LNCaP clone FGC (cell line): ENCODE data around the gene NEK6.

Experiments
- DNase-seq: peaks from one replicate; pipeline ENCODE4 v3.0.0-alpha.2; 2011; ENCODE audit warnings: low read depth
- H3K4me3 ChIP-seq: 2 replicates; pipeline ENCODE4 v1.5.1; 2011; ENCODE audit warnings: mild to moderate bottlenecking, low read depth, low read length, control low read depth
- CTCF ChIP-seq: IDR thresholded peaks from 2 replicates; pipeline ENCODE4 v1.5.1; 2012; ENCODE audit warnings: mild to moderate bottlenecking; ENCODE audit not compliant: control insufficient read depth, insufficient read depth; ENCODE audit errors: extremely low read depth

Gene NEK6

GRCh38 chr9:124261736-124262648 is 4.2 kb downstream of the NEK6 start:
- no peak for DNase-seq
- no peak for TF ChIP-seq CTCF
- no peak overlapping the region for H3K4me3 ChIP-seq

GRCh38 chr9:124262649-124262972 is 4.9 kb downstream of the NEK6 start:
- no peak for TF ChIP-seq CTCF
- H3K4me3 ChIP-seq = no peak overlapping the region
- no peak for DNase-seq

- TF ChIP-seq CTCF = no peak
- DNase-seq = no peak
- H3K4me3 ChIP-seq = no peak overlapping the region
These were observed 5.5 kb downstream of the NEK6 start for GRCh38 chr9:124263213-124263612.

- TF ChIP-seq CTCF = no peak
- DNase-seq = no peak
- H3K4me3 ChIP-seq = no peak overlapping the region
These were observed 6.2 kb downstream of the NEK6 start for GRCh38 chr9:124263800-124264426.

- DNase-seq = no peak
- no peak for TF ChIP-seq CTCF
- no peak overlapping the region for H3K4me3 ChIP-seq
These were observed 7.1 kb downstream of the NEK6 start for GRCh38 chr9:124264823-124265233.

- DNase-seq = no peak
- no peak overlapping the region for H3K4me3 ChIP-seq
- no peak for TF ChIP-seq CTCF
These were observed 7.8 kb downstream of the NEK6 start for GRCh38 chr9:124265551-124265950.
